Glutamatergic neuron (in vitro differentiated cells): Measurements from ENCODE around the gene AMER2. TPM values are rescaled to one million over a fixed set of nuclear protein-coding genes. Genes with fewer than 3 reads are reported as not detected.
"Not testable (repeated sequence)": the region's sequence is repeated elsewhere in the genome, so short reads cannot be mapped to it uniquely, and the experiment has no call there.

Experiments
- DNase-seq: peaks from one replicate; pipeline ENCODE4 v3.0.0; 2022
- H3K27ac Mint-ChIP-seq: one replicate; pipeline ENCODE4 v1.8.0; 2020; ENCODE audit warnings: mild to moderate bottlenecking, mixed read lengths, inconsistent platforms; ENCODE audit not compliant: unreplicated experiment
- H3K27me3 Mint-ChIP-seq: one replicate; pipeline ENCODE4 v1.8.0; 2020; ENCODE audit warnings: mild to moderate bottlenecking, moderate library complexity, mixed read lengths, inconsistent platforms; ENCODE audit not compliant: unreplicated experiment
- H3K36me3 Mint-ChIP-seq: one replicate; pipeline ENCODE4 v1.8.0; 2020; ENCODE audit warnings: mild to moderate bottlenecking, mixed read lengths, inconsistent platforms; ENCODE audit not compliant: unreplicated experiment
- H3K4me1 Mint-ChIP-seq: one replicate; pipeline ENCODE4 v1.8.0; 2020; ENCODE audit warnings: mild to moderate bottlenecking, low read depth, mixed read lengths, inconsistent platforms; ENCODE audit not compliant: unreplicated experiment
- H3K4me3 Mint-ChIP-seq: one replicate; pipeline ENCODE4 v1.8.0; 2020; ENCODE audit warnings: mild to moderate bottlenecking, mixed read lengths, inconsistent platforms; ENCODE audit not compliant: unreplicated experiment
- H3K9me3 Mint-ChIP-seq: one replicate; pipeline ENCODE4 v1.8.0; 2020; ENCODE audit warnings: mild to moderate bottlenecking, moderate library complexity, mixed read lengths, inconsistent platforms; ENCODE audit not compliant: unreplicated experiment
- total RNA-seq: library from RNA; stranded (reverse); fragmentation: NEBNext Ultra II Directional; extraction: Animal tissue kit (Norgen Biotek cat#: 25700); gene quantifications from one replicate; pipeline ENCODE4 v1.2.1, GENCODE V29; 2021; ENCODE audit not compliant: unreplicated experiment
- TF ChIP-seq, protein P1 (sequence below): fragments of 200-600 bp; sonication (generic); IDR thresholded peaks from one replicate; pipeline ENCODE4 v1.5.0; 2021; ENCODE audit not compliant: partially characterized antibody, unreplicated experiment

The AMER2 gene
- total RNA-seq, 1 donor from 2014 or later = 1.5 TPM

DNA sequence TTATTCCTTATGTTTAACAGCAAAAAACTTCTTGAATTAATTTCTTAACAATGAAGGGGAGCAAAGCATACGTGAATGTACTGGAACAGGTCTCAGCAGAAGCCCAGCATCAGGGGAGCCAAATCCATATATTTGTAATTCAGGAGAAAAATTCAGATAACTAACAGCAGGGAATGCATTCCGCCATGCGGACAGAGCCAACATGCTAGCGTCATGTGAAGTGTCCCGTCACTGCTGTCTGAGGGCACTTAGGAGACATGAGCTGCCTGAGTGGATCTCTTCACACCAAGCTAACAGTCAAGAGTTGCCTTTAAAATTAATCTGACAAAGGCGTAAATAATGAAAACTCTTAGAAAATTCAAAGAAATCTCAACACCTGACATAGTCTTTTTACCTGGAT, 6.4 kb downstream of the AMER2 start:
- Mint-ChIP-seq H3K4me1 (no peaks in the 10 kb centered on the region), H3K9me3 (peaks cover 3% of the 10 kb centered on the region), H3K4me3 (no peak overlapping the region), H3K36me3 (no peaks in the 10 kb centered on the region), H3K27me3 (peaks cover 2% of the 10 kb centered on the region), H3K27ac (no peak overlapping the region)
- TF ChIP-seq, protein P1, sequence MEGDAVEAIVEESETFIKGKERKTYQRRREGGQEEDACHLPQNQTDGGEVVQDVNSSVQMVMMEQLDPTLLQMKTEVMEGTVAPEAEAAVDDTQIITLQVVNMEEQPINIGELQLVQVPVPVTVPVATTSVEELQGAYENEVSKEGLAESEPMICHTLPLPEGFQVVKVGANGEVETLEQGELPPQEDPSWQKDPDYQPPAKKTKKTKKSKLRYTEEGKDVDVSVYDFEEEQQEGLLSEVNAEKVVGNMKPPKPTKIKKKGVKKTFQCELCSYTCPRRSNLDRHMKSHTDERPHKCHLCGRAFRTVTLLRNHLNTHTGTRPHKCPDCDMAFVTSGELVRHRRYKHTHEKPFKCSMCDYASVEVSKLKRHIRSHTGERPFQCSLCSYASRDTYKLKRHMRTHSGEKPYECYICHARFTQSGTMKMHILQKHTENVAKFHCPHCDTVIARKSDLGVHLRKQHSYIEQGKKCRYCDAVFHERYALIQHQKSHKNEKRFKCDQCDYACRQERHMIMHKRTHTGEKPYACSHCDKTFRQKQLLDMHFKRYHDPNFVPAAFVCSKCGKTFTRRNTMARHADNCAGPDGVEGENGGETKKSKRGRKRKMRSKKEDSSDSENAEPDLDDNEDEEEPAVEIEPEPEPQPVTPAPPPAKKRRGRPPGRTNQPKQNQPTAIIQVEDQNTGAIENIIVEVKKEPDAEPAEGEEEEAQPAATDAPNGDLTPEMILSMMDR = no peak
- no peak for DNase-seq

DNA sequence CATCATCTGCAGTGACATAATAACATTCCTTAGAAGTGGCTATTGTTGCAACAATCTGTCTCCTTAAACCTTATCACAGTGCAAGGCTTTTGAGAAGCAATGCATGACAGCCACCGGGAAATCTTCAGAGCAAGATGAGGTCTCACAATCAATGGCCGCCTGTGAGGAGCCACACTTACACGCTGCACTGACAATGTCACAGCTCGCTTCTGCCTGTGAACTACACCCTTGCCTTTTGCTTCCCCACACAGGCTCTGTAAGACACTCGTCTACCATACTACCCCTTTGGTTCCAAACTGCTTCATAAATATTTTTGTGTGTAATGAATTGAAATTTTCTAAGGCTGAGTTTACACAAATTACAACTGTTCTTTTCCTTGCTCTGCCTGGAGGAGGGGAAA, 6.9 kb downstream of the AMER2 start:
- not testable (repeated sequence) for H3K4me3 Mint-ChIP-seq, H3K27ac Mint-ChIP-seq, H3K27me3 Mint-ChIP-seq, H3K4me1 Mint-ChIP-seq, H3K9me3 Mint-ChIP-seq, H3K36me3 Mint-ChIP-seq, DNase-seq

DNA sequence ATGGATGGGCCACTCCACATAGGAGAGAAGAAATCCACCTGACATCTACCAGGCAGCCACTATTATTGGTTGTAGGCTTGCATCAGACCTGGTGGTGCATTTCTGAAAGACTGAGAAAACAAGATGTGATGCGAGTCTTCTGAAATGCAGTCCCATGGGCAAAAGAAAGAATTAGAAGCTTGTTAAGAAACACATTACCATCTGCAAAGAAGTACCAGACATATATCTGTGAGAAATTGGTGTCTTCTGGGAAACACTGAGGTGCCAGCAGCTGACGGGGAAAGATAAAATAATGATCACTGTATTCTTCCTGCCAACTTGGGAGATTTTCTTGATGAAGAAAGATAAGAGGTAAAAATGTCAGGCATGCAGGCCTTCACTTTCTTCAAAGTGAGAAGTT, 14.4 kb downstream of the AMER2 start:
- Mint-ChIP-seq H3K27me3 (no peaks in the 10 kb centered on the region), H3K4me1 (no peaks in the 10 kb centered on the region), H3K27ac (no peak overlapping the region), H3K9me3 (peaks cover 1% of the 10 kb centered on the region), H3K4me3 (no peak overlapping the region), H3K36me3 (no peaks in the 10 kb centered on the region)
- TF ChIP-seq, protein P1 = no peak
- no peak for DNase-seq

DNA sequence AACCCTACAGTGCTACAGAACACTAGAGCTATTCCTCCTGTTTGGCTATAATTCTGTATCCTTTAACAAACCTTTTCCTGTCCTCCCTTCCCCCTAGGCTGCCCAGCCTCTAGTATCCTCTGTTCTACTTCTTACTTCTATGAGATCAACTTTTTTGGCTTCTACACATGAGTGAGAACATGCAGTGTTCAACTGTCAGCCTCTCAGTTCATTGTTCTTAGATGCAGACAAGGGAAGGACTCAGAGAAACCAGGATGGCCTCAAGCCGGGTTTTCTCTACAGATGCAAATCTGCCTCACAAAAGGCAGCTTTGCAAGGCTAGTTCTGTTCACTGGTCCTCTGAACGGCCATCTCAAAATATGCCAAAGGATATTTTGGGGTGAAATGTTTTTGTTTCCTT, 18.4 kb downstream of the AMER2 start:
- H3K9me3 Mint-ChIP-seq = peaks cover 1% of the 10 kb centered on the region
- no peak overlapping the region for H3K4me3 Mint-ChIP-seq
- TF ChIP-seq, protein P1 = no peak
- H3K27me3 Mint-ChIP-seq = no peaks in the 10 kb centered on the region
- DNase-seq = no peak
- no peak overlapping the region for H3K27ac Mint-ChIP-seq
- no peaks in the 10 kb centered on the region for H3K4me1 Mint-ChIP-seq
- H3K36me3 Mint-ChIP-seq = peaks cover 5% of the 10 kb centered on the region

DNA sequence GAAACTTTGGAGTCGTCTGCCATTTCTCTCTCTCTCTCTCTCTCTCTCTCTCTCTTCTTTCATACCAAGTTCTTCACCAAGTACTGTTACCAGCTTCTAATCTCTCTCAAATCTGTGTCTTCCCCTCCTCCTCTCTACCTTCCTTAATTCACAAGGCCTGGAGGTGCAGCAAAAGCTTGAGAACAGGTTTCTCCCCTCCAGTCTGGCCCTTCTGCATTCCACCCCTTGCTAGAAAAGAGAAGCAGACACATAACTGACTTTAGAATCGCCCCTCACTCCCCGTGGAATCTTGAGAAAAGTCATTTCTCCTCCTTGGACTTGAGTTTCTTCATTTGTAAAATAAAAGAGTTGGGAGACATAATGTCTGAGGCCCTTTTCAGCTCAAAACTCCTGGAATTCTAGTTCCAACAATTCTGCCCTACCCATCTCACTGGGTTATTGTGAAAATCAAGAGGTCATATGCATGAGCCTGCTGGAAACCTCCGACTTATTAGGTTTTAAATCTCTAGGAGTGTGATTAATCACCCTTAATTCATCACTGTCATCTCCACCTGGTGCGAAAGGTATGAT, 20.4 kb downstream of the AMER2 start:
- Mint-ChIP-seq H3K27me3 (no peaks in the 10 kb centered on the region), H3K9me3 (peaks cover 1% of the 10 kb centered on the region), H3K4me3 (no peak overlapping the region), H3K27ac (no peak overlapping the region), H3K4me1 (no peaks in the 10 kb centered on the region), H3K36me3 (peaks cover 5% of the 10 kb centered on the region)
- TF ChIP-seq, protein P1 = no peak
- DNase-seq = no peak
